GM10248 (cell line): Measurements from ENCODE around the gene MARCHF10.

ENCODE experiments used
- CTCF ChIA-PET: fragments of 300-600 bp; sonication (Branson Sonifier 250); formaldehyde crosslinking; extraction: SDS; loops from one replicate; lab custom pipeline; 2021; ENCODE audit warnings: antibody characterized with exemption; lab: Yijun Ruan, JAX
- POLR2A ChIA-PET: fragments of 350-650 bp; sonication (Branson Sonifier 250); formaldehyde crosslinking; extraction: SDS; loops from one replicate; lab custom pipeline; 2020; ENCODE audit warnings: antibody characterized with exemption; lab: Yijun Ruan, JAX
- DNase-seq: peaks from one replicate; pipeline ENCODE4 v3.0.0; 2012; ENCODE audit errors: extremely low spot score
- CTCF ChIP-seq: IDR thresholded peaks from 2 replicates; pipeline ENCODE4 v1.5.1; 2012; ENCODE audit warnings: mild to moderate bottlenecking, low read depth; ENCODE audit errors: extremely low read depth, missing control alignments, control extremely low read depth

Gene MARCHF10

GRCh38 chr17:62713086-62713881 lies 94.8 kb downstream of the MARCHF10 start:
- CTCF ChIA-PET: no interaction called here
- TF ChIP-seq CTCF: no peak
- no peak for DNase-seq
- POLR2A ChIA-PET: no interaction called here

DNA sequence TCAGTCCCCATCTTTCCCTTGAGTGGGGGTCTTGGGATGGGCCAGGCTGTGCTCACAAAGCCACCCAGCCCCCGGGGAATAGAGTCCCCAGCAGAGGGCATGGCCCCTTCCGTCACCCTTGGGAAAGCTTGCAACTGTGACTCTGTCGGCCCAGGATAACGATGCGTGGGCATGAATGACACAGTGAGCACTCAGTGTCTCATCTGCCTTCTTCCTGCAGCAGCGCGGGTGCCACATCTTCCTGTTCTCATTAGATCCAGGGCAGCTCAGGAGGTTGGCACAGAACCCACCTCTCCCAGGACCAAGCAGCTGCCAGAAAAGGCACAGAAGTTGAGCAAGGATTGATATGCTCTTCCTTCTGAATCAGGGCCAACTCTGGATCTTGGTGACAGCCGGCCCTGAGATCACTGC lies 95.9 kb downstream of the MARCHF10 start:
- TF ChIP-seq CTCF: no peak
- ChIA-PET POLR2A (no interaction called here), CTCF (interaction anchor here (1.0 to 1.6 kb wide), 2 partner anchors 9 to 12 kb away, joined by 3 to 5 read pairs; no protein-coding TSS in a partner anchor)
- no peak for DNase-seq

GRCh38 chr17:62708587-62708986 lies 99.5 kb downstream of the MARCHF10 start:
- POLR2A ChIA-PET: no interaction called here
- CTCF ChIA-PET: no interaction called here
- TF ChIP-seq CTCF: no peak
- DNase-seq: no peak

DNA sequence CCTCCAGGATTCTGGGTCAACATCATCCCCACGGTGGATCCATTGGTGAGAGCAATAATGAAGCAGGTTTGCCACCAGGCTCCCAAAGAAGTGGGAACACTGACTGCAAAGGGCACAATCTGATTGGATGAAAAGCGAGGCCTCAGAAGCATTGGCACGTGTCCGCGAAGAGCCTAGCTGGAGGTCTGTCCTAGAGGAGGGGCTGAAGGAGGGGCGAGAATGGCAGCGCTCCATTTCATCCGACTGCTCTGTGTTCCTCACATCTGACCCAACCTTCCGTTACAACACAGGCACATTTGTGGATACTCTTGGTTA lies 100.7 kb downstream of the MARCHF10 start:
- no peak for TF ChIP-seq CTCF
- ChIA-PET CTCF (no interaction called here), POLR2A (no interaction called here)
- DNase-seq: no peak

DNA sequence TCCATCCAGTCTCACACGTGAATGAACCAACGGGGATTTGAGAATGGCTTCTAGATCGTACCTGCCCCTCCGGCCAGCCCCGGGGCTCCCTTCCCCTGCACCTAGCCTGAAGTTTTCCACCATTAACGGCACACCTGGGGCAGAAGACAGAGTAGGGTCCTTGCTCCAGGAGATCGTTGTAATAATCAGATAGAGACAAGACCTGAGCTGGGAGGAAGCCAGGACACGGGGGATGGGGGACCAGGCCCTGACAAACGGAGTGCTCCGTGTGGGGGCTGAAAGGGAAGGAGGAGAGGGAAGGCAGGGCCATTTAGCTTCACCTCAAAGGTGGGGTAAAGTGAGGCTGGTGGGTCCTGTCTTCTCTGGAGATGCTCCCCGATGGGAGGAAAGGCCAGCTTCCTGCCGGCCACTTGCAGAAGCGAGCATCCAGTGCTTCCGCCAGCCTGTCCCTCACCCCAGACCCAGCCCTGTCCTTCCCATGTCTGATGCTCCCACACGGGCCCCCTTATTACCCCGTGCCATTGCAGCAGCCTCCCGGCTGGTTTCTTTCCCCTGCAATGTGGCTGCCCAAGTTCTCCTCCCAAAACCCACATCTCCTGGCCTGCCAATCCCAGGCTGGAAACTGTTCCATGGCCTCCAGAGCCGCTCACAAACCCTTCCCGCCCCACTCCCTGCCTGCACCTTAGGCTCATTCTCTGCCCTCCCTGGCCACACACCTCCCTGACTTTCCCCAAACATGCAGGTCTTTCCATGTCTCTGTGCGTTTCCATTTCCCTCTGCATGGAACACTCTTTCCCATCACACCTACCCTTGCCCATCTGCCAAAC lies 101.3 kb downstream of the MARCHF10 start:
- no peak for TF ChIP-seq CTCF
- DNase-seq: no peak
- CTCF ChIA-PET: interaction anchor here (1.3 kb wide), 1 partner anchor 700 kb away, joined by 4 read pairs; no protein-coding TSS in a partner anchor
- POLR2A ChIA-PET: no interaction called here

DNA sequence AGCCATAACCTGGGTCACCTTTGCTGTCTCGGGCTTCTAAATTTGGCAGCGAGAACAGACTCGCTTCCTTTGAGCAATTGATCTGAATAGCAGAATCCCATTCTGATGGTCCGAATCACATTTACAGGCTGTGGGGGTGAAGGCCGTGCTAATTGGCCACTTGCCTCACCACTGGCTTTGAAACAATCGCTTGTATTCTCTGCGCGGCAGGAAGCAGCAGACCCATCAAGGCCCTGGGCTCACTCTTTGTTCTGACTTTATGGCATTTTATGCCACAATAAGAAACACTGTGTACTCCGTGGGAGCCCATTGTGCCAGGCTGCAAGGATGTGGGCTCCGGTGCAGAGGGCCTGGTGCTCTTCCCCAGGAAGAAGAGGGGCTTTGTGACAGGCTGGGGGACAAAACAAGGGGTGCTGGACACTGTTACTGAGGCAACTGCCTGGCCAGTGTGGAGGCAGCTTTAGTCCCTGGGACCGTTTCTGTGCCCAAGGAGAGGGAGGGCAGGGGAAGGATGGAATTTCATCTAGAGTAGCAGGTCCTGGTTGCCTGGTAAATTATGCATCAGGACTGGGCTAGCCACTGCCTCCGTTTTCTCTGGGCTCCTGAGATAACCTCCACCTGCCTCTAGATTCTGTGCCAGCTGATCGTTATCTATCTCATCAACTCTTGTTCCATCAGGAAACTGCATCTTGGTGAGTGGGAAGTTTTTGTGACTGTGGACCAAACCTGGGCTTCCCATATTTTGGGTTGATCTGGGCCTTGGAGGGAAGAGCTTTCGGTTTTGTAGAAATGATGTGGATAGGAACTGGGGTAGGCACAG lies 102.1 kb downstream of the MARCHF10 start:
- no peak for DNase-seq
- no peak for TF ChIP-seq CTCF
- POLR2A ChIA-PET: no interaction called here
- CTCF ChIA-PET: interaction anchor here (1.3 kb wide), 1 partner anchor 701 kb away, joined by 4 read pairs; no protein-coding TSS in a partner anchor
